HG02884 (cell line): ENCODE data around the gene FOLR2.
"Not testable (repeated sequence)": the region's sequence is repeated elsewhere in the genome, so short reads cannot be mapped to it uniquely, and the experiment has no call there.

Experiments used
- ATAC-seq: cut with Tn5 transposase; IDR thresholded peaks from one replicate; pipeline ENCODE4 v1.9.1; 2021; ENCODE audit warnings: mild to moderate bottlenecking, moderate library complexity; ENCODE audit not compliant: unreplicated experiment

Gene FOLR2

GRCh38 chr11:72204886-72205285 is 11.7 kb upstream of the FOLR2 start:
- no peak for ATAC-seq

DNA sequence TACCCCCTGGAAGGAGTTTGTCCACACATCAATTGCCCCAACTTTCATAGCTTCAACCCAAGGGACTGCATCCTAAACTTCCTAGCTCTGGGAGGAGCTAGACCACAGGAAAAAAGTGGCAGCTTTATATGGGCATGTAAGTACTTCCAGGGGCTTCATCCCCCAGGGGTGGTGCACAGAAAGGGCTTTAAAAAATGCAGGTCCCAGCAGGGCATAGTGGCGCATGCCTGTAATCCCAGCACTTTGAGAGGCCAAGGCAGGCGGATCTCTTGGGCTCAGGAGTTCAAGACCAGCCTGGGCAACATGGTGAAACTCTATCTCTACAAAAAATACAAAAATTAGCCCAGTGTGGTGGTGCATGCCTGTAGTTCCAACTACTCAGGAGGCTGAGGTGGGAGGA is 9.8 kb upstream of the FOLR2 start:
- ATAC-seq: not testable (repeated sequence)

- ATAC-seq: no peak
These were observed 8.3 kb upstream of the FOLR2 start for GRCh38 chr11:72208281-72208680.

GRCh38 chr11:72209101-72209500 is 7.5 kb upstream of the FOLR2 start:
- ATAC-seq: no peak

DNA sequence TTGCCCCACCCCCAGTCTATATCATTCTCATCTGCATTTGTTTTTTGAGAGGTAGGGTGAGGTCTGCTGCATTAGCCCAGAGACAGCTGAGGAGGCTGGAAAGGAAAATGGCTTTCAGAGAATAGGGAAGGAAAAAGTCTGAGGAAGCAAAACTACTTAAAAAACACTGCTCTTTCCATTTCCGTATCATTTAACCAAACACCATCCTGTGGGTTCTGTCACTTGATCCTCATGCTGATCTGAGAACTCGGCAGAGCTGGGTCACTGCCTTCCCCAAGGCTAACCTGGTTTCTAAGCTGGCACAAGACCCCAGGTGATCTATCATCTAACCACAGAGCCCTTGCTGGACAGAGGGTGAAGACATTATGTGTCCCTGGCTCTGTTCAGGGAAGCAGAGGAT is 1.2 kb downstream of the FOLR2 start:
- no peak for ATAC-seq

- ATAC-seq: no peak
These were observed 1.7 kb downstream of the FOLR2 start for GRCh38 chr11:72218251-72218745.

- ATAC-seq: no peak
These were observed 4.2 kb downstream of the FOLR2 start for GRCh38 chr11:72220696-72221363.

GRCh38 chr11:72221386-72222075 is 4.9 kb downstream of the FOLR2 start:
- ATAC-seq: no peak

GRCh38 chr11:72222106-72222891 is 5.7 kb downstream of the FOLR2 start:
- no peak for ATAC-seq

GRCh38 chr11:72222907-72223614 is 6.5 kb downstream of the FOLR2 start:
- peak; percentile 56 for ATAC-seq

- peak; percentile 35 for ATAC-seq
These were observed 7.3 kb downstream of the FOLR2 start for GRCh38 chr11:72223615-72224563.

DNA sequence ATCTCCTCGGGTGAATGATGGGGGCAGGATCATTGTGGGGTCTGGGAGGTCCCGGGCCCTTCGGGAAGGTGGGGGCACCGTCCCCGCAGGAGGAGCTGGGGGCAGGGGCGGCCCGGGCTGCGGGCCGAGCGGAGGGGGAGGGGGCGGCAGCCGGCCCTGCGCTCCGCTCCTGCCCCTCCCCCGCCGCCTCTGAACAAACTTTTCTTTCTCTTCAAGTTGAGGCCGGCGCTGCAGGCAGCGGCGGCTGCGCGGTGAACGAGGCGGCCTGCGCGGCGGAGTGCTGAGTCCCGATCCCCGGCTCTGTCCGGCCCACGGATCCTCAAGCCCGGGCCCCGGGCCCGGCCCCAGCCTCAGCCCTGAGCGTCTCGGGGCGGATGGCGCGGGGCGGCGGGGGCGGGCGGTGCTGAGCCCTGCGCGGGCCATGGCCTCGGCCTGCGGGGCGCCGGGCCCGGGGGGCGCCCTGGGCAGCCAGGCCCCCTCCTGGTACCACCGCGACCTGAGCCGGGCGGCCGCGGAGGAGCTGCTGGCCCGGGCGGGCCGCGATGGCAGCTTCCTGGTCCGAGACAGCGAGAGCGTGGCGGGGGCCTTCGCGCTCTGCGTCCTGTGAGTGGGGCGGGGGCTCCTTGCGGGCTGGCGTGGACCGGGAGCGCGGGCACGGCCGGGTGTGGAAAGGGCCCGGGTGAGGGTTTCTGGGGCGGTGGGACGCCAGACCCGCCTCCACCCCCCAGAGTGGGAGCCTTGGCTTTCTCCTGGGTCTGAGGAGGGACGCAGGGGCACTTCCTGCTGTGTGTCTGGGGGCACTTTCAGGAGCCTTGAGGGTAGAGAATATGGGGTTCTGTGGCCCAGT is 8.2 kb downstream of the FOLR2 start, which contains the start of gene INPPL1:
Gene INPPL1 (plus strand): TSS at position 204 of the 847 bp plus-strand sequence. CDS start 218 bp downstream, at position 422.
- ATAC-seq: no peak

GRCh38 chr11:72225411-72225951 is 8.9 kb downstream of the FOLR2 start:
- no peak for ATAC-seq

DNA sequence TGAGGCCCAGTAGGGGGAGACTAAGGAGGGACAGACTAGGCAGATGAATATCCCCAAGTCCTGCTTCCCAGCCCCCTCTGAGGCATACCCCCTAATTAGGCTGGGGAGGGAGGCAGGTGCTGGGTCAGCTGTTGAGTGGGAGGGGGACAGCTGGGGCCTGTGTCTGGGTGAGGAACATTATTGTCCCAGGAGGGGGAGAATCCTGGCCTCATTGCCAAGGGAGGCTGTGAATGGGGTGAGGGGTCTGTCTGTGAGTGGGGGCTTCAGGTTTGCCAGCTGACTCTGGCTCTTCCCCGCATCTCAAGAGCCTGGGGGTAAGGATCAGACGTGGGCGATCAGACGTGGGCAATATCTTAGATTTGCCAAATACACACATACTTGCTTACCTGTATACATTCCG is 10.1 kb downstream of the FOLR2 start:
- no peak for ATAC-seq

- ATAC-seq: no peak
These were observed 11.0 kb downstream of the FOLR2 start for GRCh38 chr11:72227316-72228228.

- ATAC-seq: no peak
These were observed 11.7 kb downstream of the FOLR2 start for GRCh38 chr11:72228229-72228843.

DNA sequence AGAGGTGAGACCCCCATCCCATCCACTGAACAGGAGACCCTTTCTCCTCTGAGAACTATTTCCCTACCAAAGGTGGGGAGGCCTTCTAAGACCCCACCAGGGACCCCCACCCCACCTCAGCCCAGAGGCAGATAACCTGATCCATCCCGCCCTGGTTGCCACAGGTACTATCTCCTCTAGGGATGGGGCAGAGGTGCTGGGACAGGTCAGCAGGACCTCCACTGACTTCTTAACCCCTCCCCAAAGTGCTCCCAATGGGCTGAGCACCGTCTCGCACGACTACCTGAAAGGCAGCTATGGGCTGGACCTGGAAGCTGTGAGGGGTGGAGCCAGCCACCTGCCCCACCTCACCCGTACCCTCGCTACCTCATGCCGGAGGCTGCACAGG is 12.2 kb downstream of the FOLR2 start:
- ATAC-seq: no peak
